ENCODE results near the gene GATAD2B. TPM values are rescaled to one million over a fixed set of nuclear protein-coding genes. Genes with fewer than 3 reads are reported as not detected.
A peak's percentile ranks its signal among the peaks of the same experiment; 100 is the strongest.

Gene GATAD2B
- total RNA-seq, 4 donors from 2014 or later: 20.1 to 28.8 (median 21.5) TPM

GRCh38 chr1:153951183-153951582 lies 28.4 kb upstream of the GATAD2B start:
- Histone ChIP-seq H3K27ac (no peak overlapping the region), H3K4me3 (replicated peaks in 1 of 3) (no peak overlapping the region), H3K36me3 (peaks cover 41 to 44% of the 10 kb centered on the region in 2 donors), H3K9me3 (no peaks in the 10 kb centered on the region), H3K27me3 (no peaks in the 10 kb centered on the region), H3K4me1 (peaks cover 2 to 13% of the 10 kb centered on the region in 2 donors)
- 90 to 94% methylated on average over 11 of the region's 11 CpGs for WGBS, 2 donors
- intact Hi-C loops (cut with DNase I): no loop called here
- no peak for TF ChIP-seq CTCF (IDR thresholded peaks at IDR 0.05)
- TF ChIP-seq POLR2A (IDR thresholded peaks at IDR 0.05): no peak
- no peak for DNase-seq

GRCh38 chr1:153946622-153947241 lies 24.0 kb upstream of the GATAD2B start, which contains the start of gene DENND4B:
Gene DENND4B (minus strand): TSS chr1:153946718. CDS start chr1:153944374, 2,344 bp downstream.
- no peaks in the 10 kb centered on the region for H3K27me3 ChIP-seq
- H3K27ac ChIP-seq: peak within 1 kb of the TSS; percentile 88 to 98 (median 92)
- peak; percentile 81 to 82 for DNase-seq
- H3K36me3 ChIP-seq: peaks cover 26 to 34% of the 10 kb centered on the region in 2 donors
- intact Hi-C loops (cut with DNase I): loop anchor here (10.0 kb wide), 1 partner anchor 152 kb away; no protein-coding TSS in a partner anchor
- no peaks in the 10 kb centered on the region for H3K9me3 ChIP-seq
- TF ChIP-seq CTCF (IDR thresholded peaks at IDR 0.05): peak; percentile 67 to 100 (median 90)
- peak in 1 of 2 donors; percentile 2 for TF ChIP-seq POLR2A (IDR thresholded peaks at IDR 0.05)
- 26 to 27% methylated on average over 9 of the region's 28 CpGs for WGBS, 2 donors
- H3K4me1 ChIP-seq: peaks cover 9 to 18% of the 10 kb centered on the region in 2 donors
- H3K4me3 ChIP-seq (replicated peaks in 1 of 3): peak within 1 kb of the TSS; percentile 70 to 89 (median 89)

GRCh38 chr1:153945795-153946621 lies 23.2 kb upstream of the GATAD2B start:
- TF ChIP-seq POLR2A (IDR thresholded peaks at IDR 0.05) (peak in 1 of 2 donors; percentile 69), CTCF (IDR thresholded peaks at IDR 0.05) (no peak)
- intact Hi-C loops (cut with DNase I): loop anchor here (10.0 kb wide), 1 partner anchor 151 kb away; no protein-coding TSS in a partner anchor
- DNase-seq: peak; percentile 77 to 81
- Histone ChIP-seq H3K36me3 (peaks cover 20 to 27% of the 10 kb centered on the region in 2 donors), H3K27me3 (no peaks in the 10 kb centered on the region), H3K9me3 (no peaks in the 10 kb centered on the region), H3K4me3 (replicated peaks in 1 of 3) (peak overlapping the region; percentile 70 to 89 (median 89)), H3K27ac (peak overlapping the region; percentile 88 to 98 (median 92)), H3K4me1 (peaks cover 9 to 18% of the 10 kb centered on the region in 2 donors)
- 0 to 1% methylated on average over 25 to 29 of the region's 95 CpGs for WGBS, 2 donors

- no peak for TF ChIP-seq CTCF (IDR thresholded peaks at IDR 0.05)
- no peak for TF ChIP-seq POLR2A (IDR thresholded peaks at IDR 0.05)
- Histone ChIP-seq H3K9me3 (no peaks in the 10 kb centered on the region), H3K4me1 (peaks cover 9 to 18% of the 10 kb centered on the region in 2 donors), H3K27me3 (no peaks in the 10 kb centered on the region), H3K4me3 (replicated peaks in 1 of 3) (peak overlapping the region; percentile 70 to 89 (median 89)), H3K27ac (peak overlapping the region; percentile 88 to 98 (median 92)), H3K36me3 (peaks cover 21 to 26% of the 10 kb centered on the region in 2 donors)
- peak; percentile 47 to 64 for DNase-seq
- intact Hi-C loops (cut with DNase I): loop anchor here (10.0 kb wide), 1 partner anchor 150 kb away; no protein-coding TSS in a partner anchor
- 43 to 62% methylated on average over 7 to 9 of the region's 12 CpGs for WGBS, 2 donors
Observed at GRCh38 chr1:153945131-153945794, 22.5 kb upstream of the GATAD2B start.

All from thyroid gland (tissue), 4 donors.